ENCODE measurements around the gene PRPSAP1.
A peak's percentile ranks its signal among the peaks of the same experiment; 100 is the strongest.

The PRPSAP1 gene

DNA sequence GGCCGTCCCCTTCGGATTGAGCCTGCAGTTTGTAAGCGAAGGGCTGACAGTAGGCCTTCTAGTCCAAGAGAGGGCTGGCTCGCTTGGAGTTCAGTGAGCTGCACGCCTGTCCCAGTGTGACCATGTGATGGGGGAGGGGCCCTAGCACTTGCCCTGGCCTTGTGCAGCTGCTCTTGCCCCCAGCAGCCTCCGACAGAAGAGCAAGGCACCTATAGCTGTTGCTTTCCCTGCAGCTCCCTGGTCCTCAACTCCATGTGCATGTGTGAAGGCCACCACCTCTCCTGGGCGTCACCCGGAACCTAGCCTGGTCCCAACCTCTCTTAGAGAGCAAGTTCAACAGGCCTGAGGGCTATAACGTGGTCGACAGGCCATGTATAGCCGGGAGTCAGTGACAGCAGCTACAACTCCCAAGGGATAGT is 36.3 kb upstream of the PRPSAP1 start:
- peaks cover 6% of the 10 kb centered on the region; the same call in 1 of the 2 replicates for H3K27me3 ChIP-seq (ENCODE audit: control insufficient read depth, insufficient read depth, low read length)
- no peak for DNase-seq (ENCODE audit: low read depth, low spot score)
- no peak overlapping the region for H3K4me3 ChIP-seq (ENCODE audit: low read length)
- H3K4me1 ChIP-seq (ENCODE audit: control insufficient read depth, insufficient read depth, low read length), result peaks cover 10% of the 10 kb centered on the region
- no peaks in the 10 kb centered on the region for H3K9me3 ChIP-seq (ENCODE audit: control insufficient read depth, insufficient read depth, low read length)
- WGBS (ENCODE audit: insufficient coverage, insufficient read length), result no CpG with 5 or more reads among the region's 11 CpGs
- peaks cover 17% of the 10 kb centered on the region for H3K36me3 ChIP-seq (ENCODE audit: control insufficient read depth, insufficient read depth, low read length)
- H3K27ac ChIP-seq (ENCODE audit: low read length), result no peak overlapping the region

DNA sequence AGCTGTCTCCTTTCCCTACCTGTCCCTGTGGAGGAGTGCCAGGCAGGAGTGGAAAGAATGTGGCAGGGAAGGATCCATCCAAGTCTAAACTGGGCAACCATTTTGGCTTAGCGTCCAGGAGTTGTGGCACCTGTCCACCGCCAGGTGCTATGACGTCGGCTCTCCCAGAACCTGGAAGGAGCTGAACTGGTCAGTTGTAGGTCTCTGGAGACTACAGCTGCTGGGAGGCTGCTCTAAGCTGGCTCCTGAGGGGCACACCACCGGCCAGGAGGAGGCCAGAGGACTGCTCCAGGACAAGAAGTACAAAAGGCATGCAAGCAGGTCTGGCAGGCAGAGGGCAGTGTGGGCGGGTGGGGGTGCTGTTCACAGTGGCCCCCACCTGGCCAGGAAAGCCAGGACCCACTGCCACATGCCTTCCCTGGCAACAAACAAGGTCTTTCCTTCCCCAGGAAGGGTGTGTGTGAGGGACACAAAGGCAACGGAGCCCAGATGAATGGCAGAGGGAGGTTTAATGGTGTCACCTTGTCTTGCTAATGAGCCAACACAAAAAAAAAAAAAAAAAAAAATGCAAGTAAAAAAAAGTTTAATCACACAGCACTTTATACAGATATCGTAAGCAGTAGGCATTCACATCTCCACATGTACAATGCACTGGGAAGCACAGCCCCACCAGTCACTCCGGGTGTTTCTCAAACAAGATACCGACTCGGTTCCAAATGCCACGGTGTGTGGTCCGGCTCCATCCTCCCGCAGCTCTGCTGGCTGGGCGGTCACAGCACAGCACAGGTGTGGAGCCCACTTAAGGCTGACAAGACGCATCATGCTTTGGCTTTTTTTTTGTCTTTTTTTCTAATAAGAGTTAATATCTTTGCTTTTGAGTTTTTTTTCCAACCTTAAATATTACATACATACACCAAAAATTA is 35.5 kb upstream of the PRPSAP1 start:
- H3K4me1 ChIP-seq (ENCODE audit: control insufficient read depth, insufficient read depth, low read length), result peaks cover 10% of the 10 kb centered on the region
- peaks cover 15% of the 10 kb centered on the region for H3K36me3 ChIP-seq (ENCODE audit: control insufficient read depth, insufficient read depth, low read length)
- no peak for DNase-seq (ENCODE audit: low read depth, low spot score)
- H3K4me3 ChIP-seq (ENCODE audit: low read length), result no peak overlapping the region
- peaks cover 12% of the 10 kb centered on the region; the same call in 1 of the 2 replicates for H3K27me3 ChIP-seq (ENCODE audit: control insufficient read depth, insufficient read depth, low read length)
- H3K9me3 ChIP-seq (ENCODE audit: control insufficient read depth, insufficient read depth, low read length), result no peaks in the 10 kb centered on the region
- no peak overlapping the region for H3K27ac ChIP-seq (ENCODE audit: low read length)
- WGBS (ENCODE audit: insufficient coverage, insufficient read length), result no CpG with 5 or more reads among the region's 16 CpGs

DNA sequence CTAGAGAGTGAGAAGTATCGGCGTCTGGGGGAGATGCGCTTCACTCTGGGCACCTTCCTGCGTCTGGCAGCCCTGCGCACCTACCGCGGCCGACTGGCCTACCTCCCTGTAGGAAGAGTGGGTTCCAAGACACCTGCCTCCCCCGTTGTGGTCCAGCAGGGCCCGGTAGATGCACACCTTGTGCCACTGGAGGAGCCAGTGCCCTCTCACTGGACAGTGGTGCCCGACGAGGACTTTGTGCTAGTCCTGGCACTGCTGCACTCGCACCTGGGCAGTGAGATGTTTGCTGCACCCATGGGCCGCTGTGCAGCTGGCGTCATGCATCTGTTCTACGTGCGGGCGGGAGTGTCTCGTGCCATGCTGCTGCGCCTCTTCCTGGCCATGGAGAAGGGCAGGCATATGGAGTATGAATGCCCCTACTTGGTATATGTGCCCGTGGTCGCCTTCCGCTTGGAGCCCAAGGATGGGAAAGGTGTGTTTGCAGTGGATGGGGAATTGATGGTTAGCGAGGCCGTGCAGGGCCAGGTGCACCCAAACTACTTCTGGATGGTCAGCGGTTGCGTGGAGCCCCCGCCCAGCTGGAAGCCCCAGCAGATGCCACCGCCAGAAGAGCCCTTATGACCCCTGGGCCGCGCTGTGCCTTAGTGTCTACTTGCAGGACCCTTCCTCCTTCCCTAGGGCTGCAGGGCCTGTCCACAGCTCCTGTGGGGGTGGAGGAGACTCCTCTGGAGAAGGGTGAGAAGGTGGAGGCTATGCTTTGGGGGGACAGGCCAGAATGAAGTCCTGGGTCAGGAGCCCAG is 33.5 kb upstream of the PRPSAP1 start:
- WGBS (ENCODE audit: insufficient coverage, insufficient read length), result no CpG with 5 or more reads among the region's 31 CpGs
- DNase-seq (ENCODE audit: low read depth, low spot score), result no peak
- H3K27me3 ChIP-seq (ENCODE audit: control insufficient read depth, insufficient read depth, low read length), result peaks cover 16% of the 10 kb centered on the region; the same call in 1 of the 2 replicates
- no peak overlapping the region for H3K27ac ChIP-seq (ENCODE audit: low read length)
- H3K4me3 ChIP-seq (ENCODE audit: low read length), result no peak overlapping the region
- H3K4me1 ChIP-seq (ENCODE audit: control insufficient read depth, insufficient read depth, low read length), result peaks cover 10% of the 10 kb centered on the region
- H3K9me3 ChIP-seq (ENCODE audit: control insufficient read depth, insufficient read depth, low read length), result no peaks in the 10 kb centered on the region
- H3K36me3 ChIP-seq (ENCODE audit: control insufficient read depth, insufficient read depth, low read length), result peaks cover 8% of the 10 kb centered on the region

DNA sequence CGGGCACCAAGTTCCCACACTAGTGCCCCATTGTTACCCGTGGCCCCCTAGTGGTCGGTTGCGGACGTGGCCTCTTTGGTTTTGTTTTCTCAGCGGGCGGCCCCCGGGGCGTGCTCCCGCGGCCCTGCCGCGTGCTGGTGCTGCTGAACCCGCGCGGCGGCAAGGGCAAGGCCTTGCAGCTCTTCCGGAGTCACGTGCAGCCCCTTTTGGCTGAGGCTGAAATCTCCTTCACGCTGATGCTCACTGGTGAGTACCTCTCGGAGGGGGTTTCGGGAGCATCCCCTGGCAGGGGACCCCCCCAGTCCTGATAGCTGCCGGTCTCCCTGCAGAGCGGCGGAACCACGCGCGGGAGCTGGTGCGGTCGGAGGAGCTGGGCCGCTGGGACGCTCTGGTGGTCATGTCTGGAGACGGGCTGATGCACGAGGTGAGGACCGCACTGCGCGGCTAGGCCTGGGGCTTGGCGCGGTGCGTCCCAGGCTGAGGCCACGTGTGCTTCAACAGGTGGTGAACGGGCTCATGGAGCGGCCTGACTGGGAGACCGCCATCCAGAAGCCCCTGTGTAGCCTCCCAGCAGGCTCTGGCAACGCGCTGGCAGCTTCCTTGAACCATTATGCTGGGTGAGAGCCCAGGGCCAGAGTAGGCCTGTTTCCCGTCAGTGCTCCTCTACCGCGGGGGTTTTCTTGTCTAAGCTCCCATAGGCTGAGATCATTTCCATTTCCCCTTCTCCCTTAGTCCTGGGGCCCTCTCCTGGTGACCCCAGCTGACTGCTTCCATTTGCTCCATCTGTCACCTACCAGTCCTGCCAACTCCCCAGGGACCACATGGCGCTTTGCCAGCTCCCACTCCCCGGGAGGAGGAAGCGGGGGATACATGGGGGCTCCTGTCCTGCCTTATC is 32.4 kb upstream of the PRPSAP1 start:
- H3K9me3 ChIP-seq (ENCODE audit: control insufficient read depth, insufficient read depth, low read length), result no peaks in the 10 kb centered on the region
- H3K36me3 ChIP-seq (ENCODE audit: control insufficient read depth, insufficient read depth, low read length), result peaks cover 1% of the 10 kb centered on the region
- H3K27me3 ChIP-seq (ENCODE audit: control insufficient read depth, insufficient read depth, low read length), result peaks cover 16% of the 10 kb centered on the region; the same call in 1 of the 2 replicates
- no peak overlapping the region; the same call in 1 of the 2 replicates for H3K4me3 ChIP-seq (ENCODE audit: low read length)
- H3K4me1 ChIP-seq (ENCODE audit: control insufficient read depth, insufficient read depth, low read length), result peaks cover 10% of the 10 kb centered on the region
- no peak for DNase-seq (ENCODE audit: low read depth, low spot score)
- no CpG with 5 or more reads among the region's 52 CpGs for WGBS (ENCODE audit: insufficient coverage, insufficient read length)
- H3K27ac ChIP-seq (ENCODE audit: low read length), result no peak overlapping the region

DNA sequence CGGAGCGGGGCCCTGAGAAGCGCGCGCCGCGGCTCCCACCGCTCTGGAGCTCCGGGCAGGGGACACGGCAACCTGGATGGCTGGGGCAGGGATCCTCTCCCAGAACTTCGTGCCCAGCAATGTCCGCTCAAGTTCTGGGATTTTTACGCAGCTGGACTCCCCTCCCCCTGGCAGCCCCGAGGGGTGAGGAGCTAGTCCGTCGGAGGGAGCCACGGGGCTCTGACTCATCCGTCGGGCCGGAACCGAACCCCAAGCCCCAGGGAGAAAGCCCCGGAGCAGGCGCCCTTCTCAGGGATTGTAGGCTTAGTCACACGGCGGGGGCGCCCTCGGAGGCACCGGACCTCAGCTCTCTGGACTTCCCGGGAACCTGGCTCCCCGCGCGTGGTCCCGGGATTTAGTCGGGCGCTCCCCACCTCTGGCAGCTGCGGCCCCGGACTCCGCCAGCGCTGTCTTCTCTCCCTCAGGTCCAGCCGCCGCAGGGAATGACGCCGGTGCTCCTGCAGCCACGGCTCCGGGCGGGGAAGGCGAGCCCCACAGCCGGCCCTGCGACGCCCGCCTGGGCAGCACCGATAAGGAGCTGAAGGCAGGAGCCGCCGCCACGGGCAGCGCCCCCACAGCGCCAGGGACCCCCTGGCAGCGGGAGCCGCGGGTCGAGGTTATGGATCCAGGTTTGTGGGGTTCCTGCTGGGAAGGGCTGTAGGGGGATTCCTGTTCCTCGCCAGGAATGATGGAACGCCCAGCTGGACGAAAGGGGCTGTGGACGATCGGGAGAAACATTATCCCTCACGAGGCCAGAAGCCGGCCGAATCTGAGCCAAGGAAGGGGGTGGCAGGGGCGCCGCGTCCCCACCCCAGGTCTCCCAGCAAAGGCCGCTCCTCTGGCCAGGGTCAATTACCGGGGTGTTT is 31.5 kb upstream of the PRPSAP1 start:
- Histone ChIP-seq H3K9me3 (ENCODE audit: control insufficient read depth, insufficient read depth, low read length) (no peaks in the 10 kb centered on the region), H3K36me3 (ENCODE audit: control insufficient read depth, insufficient read depth, low read length) (no peaks in the 10 kb centered on the region), H3K4me3 (ENCODE audit: low read length) (peak overlapping the region; percentile 38; the same call in 1 of the 2 replicates), H3K4me1 (ENCODE audit: control insufficient read depth, insufficient read depth, low read length) (peaks cover 10% of the 10 kb centered on the region), H3K27ac (ENCODE audit: low read length) (no peak overlapping the region), H3K27me3 (ENCODE audit: control insufficient read depth, insufficient read depth, low read length) (peaks cover 16% of the 10 kb centered on the region; the same call in 1 of the 2 replicates)
- no CpG with 5 or more reads among the region's 74 CpGs for WGBS (ENCODE audit: insufficient coverage, insufficient read length)
- no peak for DNase-seq (ENCODE audit: low read depth, low spot score)

DNA sequence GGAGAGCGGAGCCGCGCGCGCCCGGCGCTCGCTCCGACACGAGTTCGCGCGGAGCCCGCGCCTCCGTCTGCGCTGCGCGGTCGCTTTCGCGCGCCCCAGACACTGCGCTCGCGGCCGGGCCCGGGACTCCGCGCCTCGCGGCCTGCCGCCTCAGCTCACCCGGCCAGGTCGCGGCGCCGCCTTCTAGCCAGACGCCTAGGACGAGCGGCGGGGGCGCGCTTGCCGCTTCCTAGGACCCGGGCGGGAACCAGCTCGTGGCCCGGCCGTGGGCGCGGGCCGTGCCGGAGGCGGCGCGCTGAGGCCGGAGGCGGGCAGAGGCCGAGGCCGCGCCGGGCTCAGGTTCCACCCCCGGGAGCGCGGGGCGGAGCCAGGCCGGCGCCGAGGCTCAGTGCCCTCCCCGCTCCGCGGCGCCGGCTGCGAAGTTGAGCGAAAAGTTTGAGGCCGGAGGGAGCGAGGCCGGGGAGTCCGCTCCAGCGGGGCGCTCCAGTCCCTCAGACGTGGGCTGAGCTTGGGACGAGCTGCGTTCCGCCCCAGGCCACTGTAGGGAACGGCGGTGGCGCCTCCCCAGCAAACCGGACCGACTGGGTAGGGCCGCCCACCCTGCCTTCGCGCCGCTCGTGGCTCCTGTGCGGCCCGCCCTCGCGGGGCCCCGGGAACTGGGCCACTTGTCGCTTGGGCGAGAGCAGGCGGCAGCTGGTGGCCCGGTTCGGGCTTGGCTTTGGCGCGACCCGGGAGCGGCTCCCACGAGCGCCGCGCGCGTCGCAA is 30.7 kb upstream of the PRPSAP1 start, which contains the start of gene SPHK1:
Gene SPHK1 (plus strand): TSS at position 388 of the 765 bp plus-strand sequence. CDS start 1,036 bp downstream, outside the sequence.
- peaks cover 16% of the 10 kb centered on the region; the same call in 1 of the 2 replicates for H3K27me3 ChIP-seq (ENCODE audit: control insufficient read depth, insufficient read depth, low read length)
- DNase-seq (ENCODE audit: low read depth, low spot score), result no peak
- no peaks in the 10 kb centered on the region for H3K9me3 ChIP-seq (ENCODE audit: control insufficient read depth, insufficient read depth, low read length)
- no CpG with 5 or more reads among the region's 118 CpGs for WGBS (ENCODE audit: insufficient coverage, insufficient read length)
- peaks cover 8% of the 10 kb centered on the region for H3K4me1 ChIP-seq (ENCODE audit: control insufficient read depth, insufficient read depth, low read length)
- peak within 1 kb of the TSS; percentile 74; the same call in 1 of the 2 replicates for H3K4me3 ChIP-seq (ENCODE audit: low read length)
- no peaks in the 10 kb centered on the region for H3K36me3 ChIP-seq (ENCODE audit: control insufficient read depth, insufficient read depth, low read length)
- no peak within 1 kb of the TSS for H3K27ac ChIP-seq (ENCODE audit: low read length)

DNA sequence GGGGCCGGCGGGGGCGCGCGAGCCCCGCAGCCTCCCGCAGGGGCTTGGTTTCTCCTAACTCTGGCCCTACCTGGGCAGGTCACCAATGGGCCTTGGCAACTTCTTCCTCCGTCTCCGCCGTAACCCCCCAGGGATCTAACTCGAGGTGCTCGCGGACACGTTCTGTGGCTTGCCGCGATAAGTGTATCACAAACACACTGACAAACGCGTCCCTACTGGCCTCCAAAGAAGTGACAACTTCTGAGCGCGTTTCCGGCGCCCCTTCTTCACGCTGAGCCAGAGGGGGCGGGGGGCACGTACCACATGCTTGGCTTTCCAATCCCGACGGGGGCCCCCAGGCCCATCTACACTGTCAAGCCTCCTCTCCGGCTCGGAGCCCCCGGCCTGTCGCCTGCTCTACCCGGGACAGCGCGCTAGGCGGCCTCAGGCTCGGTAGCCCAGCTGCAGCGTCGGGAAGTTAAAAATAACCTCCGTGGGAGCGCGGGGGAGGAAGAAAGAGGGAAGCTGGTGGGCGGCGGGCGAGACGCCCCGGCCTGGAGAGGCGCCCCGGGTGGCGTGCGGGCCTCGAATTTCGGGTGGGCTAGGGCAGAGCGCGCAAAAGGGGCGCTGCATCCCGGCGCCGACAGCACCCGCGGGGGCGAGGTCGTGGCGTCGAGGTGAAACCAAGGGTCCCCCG is 30.0 kb upstream of the PRPSAP1 start:
- DNase-seq (ENCODE audit: low read depth, low spot score), result no peak
- Histone ChIP-seq H3K27ac (ENCODE audit: low read length) (no peak overlapping the region), H3K4me1 (ENCODE audit: control insufficient read depth, insufficient read depth, low read length) (peaks cover 5% of the 10 kb centered on the region; the same call in 1 of the 2 replicates), H3K27me3 (ENCODE audit: control insufficient read depth, insufficient read depth, low read length) (peaks cover 16% of the 10 kb centered on the region; the same call in 1 of the 2 replicates), H3K4me3 (ENCODE audit: low read length) (peak overlapping the region; percentile 74; the same call in 1 of the 2 replicates), H3K36me3 (ENCODE audit: control insufficient read depth, insufficient read depth, low read length) (no peaks in the 10 kb centered on the region), H3K9me3 (ENCODE audit: control insufficient read depth, insufficient read depth, low read length) (no peaks in the 10 kb centered on the region)
- no CpG with 5 or more reads among the region's 65 CpGs for WGBS (ENCODE audit: insufficient coverage, insufficient read length)

DNA sequence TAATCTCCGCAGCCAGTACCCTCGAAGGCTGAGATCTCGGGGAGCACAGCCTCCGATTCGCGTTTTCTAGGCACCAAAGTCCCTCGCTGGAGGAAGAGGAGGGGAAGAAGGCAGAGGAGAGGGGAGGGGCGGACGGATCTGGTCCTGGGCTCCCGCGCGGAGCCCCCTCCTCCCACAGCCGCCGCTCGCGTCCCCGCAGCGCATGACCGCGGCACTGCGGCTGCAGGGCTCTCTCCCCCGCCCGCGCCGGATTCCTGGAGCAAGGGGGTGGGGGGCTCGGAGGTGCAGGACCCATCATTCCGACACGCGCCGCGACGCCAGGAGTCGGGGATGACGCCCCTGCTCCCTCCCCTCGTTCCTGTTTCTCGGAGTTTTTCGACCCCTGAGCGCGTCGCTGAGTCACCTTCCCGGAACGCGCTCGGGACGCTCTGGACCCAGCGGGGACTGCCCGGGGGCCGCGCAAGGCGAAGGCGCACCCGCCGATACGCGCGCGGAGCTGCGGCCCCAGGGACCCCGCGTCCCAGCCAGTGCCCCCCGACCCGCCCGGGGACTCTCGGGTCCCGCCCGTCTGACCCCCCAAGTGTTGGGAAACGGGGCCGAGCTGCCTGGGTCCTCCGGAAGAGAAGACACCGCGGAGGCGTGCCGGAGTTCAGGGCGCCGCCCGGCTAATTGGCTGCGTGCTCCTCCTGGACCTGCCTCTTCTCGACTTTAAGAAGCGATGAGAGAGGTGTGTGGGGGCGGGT is 29.3 kb upstream of the PRPSAP1 start:
- H3K4me1 ChIP-seq (ENCODE audit: control insufficient read depth, insufficient read depth, low read length), result peaks cover 5% of the 10 kb centered on the region; the same call in 1 of the 2 replicates
- H3K27me3 ChIP-seq (ENCODE audit: control insufficient read depth, insufficient read depth, low read length), result peaks cover 16% of the 10 kb centered on the region; the same call in 1 of the 2 replicates
- H3K4me3 ChIP-seq (ENCODE audit: low read length), result peak overlapping the region; percentile 74
- WGBS (ENCODE audit: insufficient coverage, insufficient read length), result no CpG with 5 or more reads among the region's 80 CpGs
- no peaks in the 10 kb centered on the region for H3K9me3 ChIP-seq (ENCODE audit: control insufficient read depth, insufficient read depth, low read length)
- no peaks in the 10 kb centered on the region for H3K36me3 ChIP-seq (ENCODE audit: control insufficient read depth, insufficient read depth, low read length)
- no peak for DNase-seq (ENCODE audit: low read depth, low spot score)
- no peak overlapping the region for H3K27ac ChIP-seq (ENCODE audit: low read length)
